DMS53 (cell line): Measurements from ENCODE around the gene UBP1.
"Not testable (repeated sequence)": the region's sequence is repeated elsewhere in the genome, so short reads cannot be mapped to it uniquely, and the experiment has no call there.

Source experiments
- DNase-seq: peaks from one replicate; lab custom pipeline; 2025; lab: John Stamatoyannopoulos, UW

UBP1 gene

GRCh38 chr3:33389908-33390307, 50.3 kb downstream of the UBP1 start:
- DNase-seq = no peak

DNA sequence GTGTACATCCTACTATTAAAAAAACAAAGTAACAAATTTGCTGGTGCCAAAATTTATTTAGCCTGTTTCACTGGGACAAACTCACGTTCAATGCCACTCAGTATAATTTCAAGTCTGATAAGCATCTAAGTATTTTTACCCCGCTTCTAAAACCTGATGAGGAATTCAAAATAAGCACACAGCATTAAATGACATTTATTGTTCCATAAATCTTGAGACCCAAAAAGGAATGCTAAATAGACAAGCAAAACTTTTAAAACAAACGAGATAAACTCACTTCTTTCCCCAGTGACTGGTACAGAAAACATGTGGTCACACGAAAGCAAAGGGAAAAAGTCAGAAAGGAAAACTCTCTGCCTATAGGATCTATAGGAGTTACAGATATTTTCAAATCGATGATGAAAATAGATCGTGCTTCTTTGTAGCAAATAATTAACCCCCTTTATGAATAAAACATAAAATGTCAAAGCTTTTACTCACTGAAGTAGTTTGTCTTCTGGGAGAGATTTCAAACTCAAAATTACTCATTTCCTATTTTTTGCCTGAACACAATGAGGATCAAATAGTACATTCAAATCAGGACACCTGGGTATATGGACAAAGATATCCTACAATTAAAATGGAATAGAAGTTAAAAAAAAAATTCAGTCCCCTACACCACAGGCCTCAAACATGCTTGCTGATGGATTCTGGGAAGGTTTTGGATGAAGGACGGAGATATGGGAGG, 51.7 kb downstream of the UBP1 start:
- no peak for DNase-seq

GRCh38 chr3:33386631-33387030, 53.6 kb downstream of the UBP1 start:
- DNase-seq = no peak

DNA sequence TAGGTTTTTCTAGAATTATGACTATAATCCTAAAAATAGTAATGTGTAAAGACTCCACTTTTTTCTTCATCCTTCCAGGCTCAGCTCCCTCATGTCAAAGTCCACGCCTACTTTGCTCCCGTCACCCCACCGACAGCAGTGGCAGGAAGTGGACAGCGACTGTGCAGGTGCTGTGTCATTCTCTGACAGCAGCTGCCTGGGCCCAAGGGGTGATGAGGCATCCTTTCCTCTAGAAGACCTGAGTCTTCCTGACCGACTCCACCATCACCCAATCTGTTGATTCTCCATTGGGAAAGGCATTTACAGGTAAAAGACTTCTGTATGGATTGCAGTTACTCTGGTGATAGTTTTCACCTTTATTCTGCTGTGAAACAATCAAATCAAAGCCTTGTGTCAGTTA, 54.8 kb downstream of the UBP1 start:
- DNase-seq = peak; percentile 0

DNA sequence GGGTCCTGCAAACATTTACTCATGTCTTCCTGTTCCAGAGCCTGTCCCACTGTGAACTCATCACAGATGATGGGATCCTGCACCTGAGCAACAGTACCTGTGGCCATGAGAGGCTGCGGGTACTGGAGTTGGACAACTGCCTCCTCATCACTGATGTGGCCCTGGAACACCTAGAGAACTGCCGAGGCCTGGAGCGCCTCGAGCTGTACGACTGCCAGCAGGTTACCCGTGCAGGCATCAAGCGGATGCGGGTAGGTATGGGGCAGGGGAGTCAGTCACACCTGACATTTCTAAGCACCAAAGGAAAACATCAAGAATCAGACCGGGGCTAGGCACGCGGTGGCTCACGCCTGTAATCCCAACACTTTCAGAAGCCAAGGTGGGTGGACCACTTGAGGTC, 56.3 kb downstream of the UBP1 start:
- DNase-seq = no peak

GRCh38 chr3:33380653-33381052, 59.6 kb downstream of the UBP1 start:
- DNase-seq = no peak

DNA sequence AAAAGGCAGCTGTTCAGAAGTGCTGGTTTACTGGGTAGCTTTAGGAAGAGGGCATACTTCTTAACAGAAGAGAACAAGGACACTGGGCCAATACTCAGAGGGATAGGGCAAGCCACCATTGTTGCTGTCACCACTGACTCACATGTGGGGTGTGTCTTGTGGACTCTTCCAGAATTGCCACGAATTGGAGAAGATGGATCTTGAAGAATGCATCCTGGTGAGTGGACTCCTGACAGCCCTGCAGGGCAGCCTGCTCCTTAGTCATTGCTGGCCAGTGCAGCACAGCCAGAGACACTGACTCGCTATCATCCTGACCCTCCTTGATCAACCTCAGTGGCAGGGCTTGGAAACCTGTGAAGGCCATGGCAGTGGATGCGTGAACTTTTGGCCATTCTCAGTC, 62.3 kb downstream of the UBP1 start:
- DNase-seq = no peak

DNA sequence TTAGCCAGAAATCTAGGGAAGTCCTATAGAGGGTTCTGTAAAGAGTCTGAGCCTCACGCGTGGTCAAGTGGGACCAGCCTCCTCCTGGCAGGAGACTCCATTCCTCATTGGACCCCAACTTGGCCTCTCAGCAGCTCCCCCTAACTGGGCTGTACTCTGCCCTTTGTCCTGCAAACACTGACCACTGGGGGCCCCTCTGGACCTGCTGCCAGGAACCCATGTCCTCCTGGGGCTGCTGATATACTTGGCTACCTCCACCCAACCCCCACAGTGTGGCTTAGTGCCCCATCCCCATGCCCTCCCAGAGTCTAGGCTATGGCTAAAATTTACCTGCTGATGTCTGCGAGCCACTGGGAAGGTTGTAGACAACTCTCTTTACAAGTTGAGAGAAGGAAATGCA, 62.7 kb downstream of the UBP1 start:
- no peak for DNase-seq

- DNase-seq = no peak
These were observed 67.1 kb downstream of the UBP1 start for GRCh38 chr3:33373082-33373437.

DNA sequence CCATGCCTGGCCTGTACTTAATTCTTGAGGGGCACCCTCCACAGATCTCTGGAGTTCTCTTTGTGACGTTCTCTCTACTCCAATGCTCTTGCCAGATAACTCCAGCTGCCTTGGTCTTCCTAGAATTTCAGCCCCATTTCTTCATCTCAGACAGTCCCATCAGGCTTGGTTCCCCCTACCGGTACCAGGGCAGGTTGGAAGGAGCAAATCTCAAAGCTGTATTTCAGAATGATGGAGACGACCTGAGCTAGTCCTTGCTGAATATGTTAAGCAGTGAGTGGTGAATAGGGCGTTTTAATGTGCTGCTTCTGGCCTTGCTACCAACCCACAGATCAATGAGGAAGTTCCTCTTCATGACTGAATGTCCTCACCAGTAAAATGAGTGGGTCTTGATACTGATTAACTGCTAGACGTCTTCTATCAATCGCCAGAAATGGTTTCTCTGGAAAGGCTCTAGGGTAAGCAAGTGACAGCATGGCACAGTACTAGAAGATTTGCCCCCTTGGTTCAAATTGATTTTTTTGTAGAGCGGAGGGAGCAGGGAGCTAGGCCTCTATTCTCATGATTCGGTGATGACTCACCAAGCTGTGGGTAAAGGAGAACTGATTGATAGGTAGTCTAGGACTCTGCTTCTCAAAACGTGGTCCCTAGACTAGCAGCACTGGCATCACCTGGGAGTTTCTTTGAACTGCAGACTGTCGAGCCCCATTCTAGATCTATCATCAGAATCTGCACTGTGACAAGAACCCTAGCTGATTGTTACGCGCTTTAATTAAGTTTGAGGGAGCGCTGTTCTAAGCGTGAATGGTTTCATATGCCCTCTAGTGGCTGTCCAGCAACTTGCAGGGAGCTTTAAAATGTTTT, 67.8 kb downstream of the UBP1 start:
- DNase-seq = peak; percentile 39

GRCh38 chr3:33364531-33365128, 75.6 kb downstream of the UBP1 start:
- no peak for DNase-seq

DNA sequence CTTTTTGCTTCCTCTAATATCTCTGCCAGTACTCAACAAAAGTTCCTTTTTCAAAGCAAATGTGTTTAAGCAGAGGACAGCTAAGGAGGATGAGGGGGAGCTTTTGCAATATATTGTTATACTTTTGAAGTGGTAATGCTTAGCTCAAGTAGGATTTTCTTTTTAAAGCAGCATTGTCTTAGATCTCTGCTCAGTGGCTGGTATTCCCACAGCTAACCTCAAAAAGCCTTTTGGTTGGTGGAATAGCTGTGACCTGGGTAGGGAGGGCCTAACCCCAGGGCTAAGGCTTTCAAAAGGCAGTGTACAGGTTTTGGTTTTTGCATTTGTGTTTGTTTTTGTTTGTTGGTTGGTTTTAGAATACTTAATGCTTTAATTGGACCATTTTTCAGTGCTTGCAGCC, 76.1 kb downstream of the UBP1 start:
- DNase-seq = no peak

- DNase-seq = no peak
These were observed 76.9 kb downstream of the UBP1 start for GRCh38 chr3:33363113-33363800.

GRCh38 chr3:33360136-33360825, 79.9 kb downstream of the UBP1 start:
- DNase-seq = peak; percentile 8

DNA sequence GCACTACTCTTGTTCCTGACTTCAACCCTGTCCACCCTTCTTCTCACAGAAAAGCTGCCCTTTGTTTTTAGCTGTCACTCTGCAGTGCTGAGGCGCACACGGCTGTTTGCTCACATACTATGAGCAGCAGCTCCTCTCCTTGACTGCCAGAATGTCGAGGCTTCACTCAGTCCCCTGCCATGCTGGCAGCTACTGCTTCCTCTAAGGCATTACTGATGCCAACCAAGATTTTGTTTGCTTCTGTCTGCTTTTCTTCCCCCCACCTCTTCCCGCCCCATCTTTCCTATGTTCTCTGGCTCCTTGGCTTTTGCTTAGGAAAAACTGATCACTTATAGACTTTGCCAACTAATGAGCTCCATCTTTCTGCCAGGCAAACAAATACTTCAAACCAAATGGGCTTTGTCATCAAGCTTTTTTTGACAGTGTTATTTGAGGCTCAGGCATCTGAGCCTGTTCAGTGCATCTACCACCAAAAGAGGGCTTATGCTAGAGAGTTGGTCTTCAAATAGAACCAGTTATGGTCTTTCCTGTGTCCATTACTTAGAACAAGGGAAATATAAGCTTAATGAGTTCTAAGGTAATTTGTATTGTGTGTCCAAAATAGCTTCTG, 81.9 kb downstream of the UBP1 start:
- DNase-seq = no peak

DNA sequence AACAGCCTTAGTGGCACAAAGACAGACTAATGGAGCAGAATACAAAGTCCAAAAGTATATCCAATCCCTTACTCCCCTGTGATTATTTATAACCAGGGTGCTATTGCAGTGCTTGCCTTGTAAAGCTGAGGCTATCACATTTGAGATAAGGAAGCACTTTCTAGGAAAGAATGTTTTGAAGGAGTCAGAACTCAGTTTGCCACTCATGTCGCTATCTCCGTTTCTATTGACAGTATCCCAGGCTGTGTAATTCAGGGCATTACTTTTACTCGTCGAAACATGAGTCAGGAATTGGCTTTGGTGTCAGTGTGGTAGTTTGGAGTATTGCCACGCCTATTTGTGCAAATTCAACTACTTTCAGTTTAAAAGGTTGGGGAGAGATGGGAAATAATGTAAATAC, 84.6 kb downstream of the UBP1 start:
- no peak for DNase-seq

GRCh38 chr3:33339758-33340157, 100.4 kb downstream of the UBP1 start:
- DNase-seq = no peak

DNA sequence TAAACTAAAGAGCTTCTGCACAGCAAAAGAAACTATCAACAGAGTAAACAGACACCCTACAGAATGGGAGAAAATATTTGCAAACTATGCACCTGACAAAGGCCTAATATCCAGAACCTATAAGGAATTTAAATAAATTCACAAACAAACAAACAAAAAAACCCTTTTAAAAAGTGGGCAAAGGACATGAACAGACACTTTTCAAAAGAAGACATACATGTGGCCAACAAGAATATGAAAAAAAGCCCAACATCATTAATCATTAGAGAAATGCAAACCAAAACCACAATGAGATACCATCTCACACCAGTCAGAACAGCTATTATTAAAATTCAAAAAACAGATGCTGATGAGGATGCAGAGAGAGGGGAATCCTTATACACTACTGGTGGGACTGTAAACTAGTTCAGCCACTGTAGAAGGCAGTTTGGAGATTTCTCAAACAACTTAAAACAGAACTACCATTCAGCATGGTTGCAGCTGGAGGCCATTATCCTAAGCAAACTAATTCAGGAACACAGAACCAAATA, 101.2 kb downstream of the UBP1 start:
- not testable (repeated sequence) for DNase-seq
